Measurements from ENCODE around the gene BHLHE23. TPM values are rescaled to one million over a fixed set of nuclear protein-coding genes. Genes with fewer than 3 reads are reported as not detected.

Gene BHLHE23
- total RNA-seq, 1 donor from 2014 or later = not detected

DNA sequence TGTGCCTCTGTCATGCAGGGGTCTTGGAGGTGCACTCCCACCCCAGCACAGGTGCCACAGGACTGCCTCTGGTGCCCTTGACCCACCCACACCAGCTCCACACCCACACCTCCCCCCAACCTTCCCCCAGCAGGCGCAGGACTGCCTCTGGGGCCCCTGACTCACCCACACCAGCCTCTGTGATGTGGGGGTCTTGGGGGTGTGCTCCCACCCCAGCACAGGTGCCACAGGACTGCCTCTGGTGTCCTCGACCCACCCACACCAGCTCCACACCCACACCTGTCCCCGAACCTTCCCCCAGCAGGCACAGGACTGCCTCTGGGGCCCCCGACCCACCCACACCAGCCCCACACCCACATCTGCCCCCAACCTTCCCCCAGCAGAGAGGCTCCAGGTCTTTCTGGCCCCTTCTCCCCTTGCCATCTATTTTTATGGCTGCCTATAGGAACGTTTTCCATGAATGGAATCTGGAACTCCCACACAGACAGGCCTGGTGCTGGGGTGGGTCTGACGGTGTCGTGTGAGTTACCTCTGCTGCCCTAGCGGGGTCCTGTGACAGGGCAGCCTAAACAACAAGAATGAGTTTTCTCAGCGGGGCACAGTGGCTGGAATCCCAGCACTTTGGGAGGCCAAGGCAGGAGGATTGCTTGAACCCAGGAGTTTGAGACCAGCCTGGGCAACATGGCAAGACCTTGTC is 30.8 kb downstream of the BHLHE23 start:
- Histone ChIP-seq H3K27me3 (peaks cover 16% of the 10 kb centered on the region), H3K9me3 (no peaks in the 10 kb centered on the region), H3K36me3 (no peaks in the 10 kb centered on the region), H3K4me1 (peaks cover 12% of the 10 kb centered on the region), H3K27ac (no peak overlapping the region), H3K4me3 (no peak overlapping the region)
- DNase-seq (ENCODE audit: extremely low spot score in 2 of 2) = no peak
- intact Hi-C loops (cut with DNase I) = no loop called here
- TF ChIP-seq CTCF (IDR thresholded peaks at IDR 0.05) = no peak
- TF ChIP-seq POLR2AphosphoS5 (IDR thresholded peaks at IDR 0.05; ENCODE audit: insufficient read depth in 1 of 2, low read depth in 1 of 2) = no peak
- TF ChIP-seq POLR2A (IDR thresholded peaks at IDR 0.05) = no peak

DNA sequence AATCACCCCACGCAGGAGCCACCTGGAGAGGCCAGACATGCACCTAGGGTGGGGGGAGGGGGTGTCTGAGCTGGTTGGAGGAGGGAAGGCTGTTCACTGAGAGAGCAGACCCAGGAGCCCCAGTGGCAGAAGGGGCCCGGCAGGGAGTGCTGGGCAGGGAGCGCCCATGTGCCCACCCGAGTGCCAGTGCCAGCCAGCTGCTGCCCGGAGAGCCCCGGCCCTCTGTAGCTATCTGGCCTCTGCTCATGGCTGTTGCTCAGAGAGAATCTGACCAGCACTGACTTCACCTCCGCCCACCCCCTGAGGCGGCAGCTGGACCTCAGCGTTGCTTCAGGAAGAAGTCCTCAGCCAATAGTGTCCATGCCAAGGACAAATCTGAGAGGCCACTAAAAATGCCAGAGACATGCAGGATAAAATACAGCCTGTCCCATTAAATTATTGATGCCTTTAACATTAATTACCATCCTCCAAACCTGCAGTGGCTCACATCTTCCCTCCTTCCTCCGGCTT is 31.5 kb downstream of the BHLHE23 start:
- H3K4me3 ChIP-seq = no peak overlapping the region
- H3K36me3 ChIP-seq = no peaks in the 10 kb centered on the region
- peaks cover 12% of the 10 kb centered on the region for H3K4me1 ChIP-seq
- TF ChIP-seq POLR2AphosphoS5 (IDR thresholded peaks at IDR 0.05; ENCODE audit: insufficient read depth in 1 of 2, low read depth in 1 of 2) (no peak), POLR2A (IDR thresholded peaks at IDR 0.05) (no peak), CTCF (IDR thresholded peaks at IDR 0.05) (no peak)
- no peak overlapping the region for H3K27ac ChIP-seq
- intact Hi-C loops (cut with DNase I) = no loop called here
- H3K27me3 ChIP-seq = peaks cover 16% of the 10 kb centered on the region
- H3K9me3 ChIP-seq = no peaks in the 10 kb centered on the region
- DNase-seq (ENCODE audit: extremely low spot score in 2 of 2) = no peak

DNA sequence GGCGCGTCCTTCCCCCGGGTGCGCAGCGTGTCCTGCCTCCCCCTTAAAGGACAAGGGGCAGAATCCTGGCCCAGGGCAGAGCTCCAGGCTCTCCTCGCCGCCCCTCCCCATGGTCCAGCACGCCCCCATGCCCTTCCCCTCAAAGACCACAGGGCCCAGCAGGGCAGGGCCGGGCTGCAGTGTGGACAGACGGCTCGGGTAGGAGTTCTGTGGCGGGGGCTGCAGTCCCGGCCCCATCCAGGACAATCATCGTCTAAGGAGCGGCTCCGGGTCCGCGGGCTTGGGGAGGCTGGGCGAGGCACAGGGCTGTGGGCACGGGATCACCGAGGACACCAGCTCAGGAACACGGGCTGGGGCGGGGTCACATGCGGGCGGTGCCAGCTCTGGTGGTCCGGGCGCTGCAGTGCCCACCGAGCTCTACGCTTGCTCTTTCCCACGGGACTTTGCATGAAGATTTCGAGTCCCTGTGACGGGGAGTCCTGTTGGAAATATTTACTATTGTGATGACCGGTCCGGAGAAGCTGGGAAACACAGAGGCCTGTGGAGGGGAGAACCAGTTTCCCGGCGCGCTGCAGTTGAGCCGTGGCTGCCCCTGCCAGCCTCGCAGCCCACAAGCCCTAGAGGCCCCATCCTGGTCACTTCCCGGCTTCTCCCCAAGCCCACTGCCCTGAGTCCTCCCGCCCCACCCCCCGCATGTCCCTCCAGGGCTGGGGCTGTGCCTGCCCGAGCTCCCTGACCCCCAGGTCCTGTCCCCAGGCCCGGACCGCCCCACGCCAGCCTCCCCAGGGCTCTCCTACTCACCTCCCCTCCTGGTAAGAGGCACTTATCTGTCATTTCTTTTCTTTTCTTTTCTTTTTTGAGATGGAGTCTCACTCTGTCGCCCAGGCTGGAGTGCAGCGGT is 33.7 kb downstream of the BHLHE23 start:
- H3K9me3 ChIP-seq = no peaks in the 10 kb centered on the region
- DNase-seq (ENCODE audit: extremely low spot score in 2 of 2) = no peak
- no peak for TF ChIP-seq CTCF (IDR thresholded peaks at IDR 0.05)
- TF ChIP-seq POLR2A (IDR thresholded peaks at IDR 0.05) = no peak
- no peak for TF ChIP-seq POLR2AphosphoS5 (IDR thresholded peaks at IDR 0.05; ENCODE audit: insufficient read depth in 1 of 2, low read depth in 1 of 2)
- intact Hi-C loops (cut with DNase I) = no loop called here
- peaks cover 12% of the 10 kb centered on the region for H3K4me1 ChIP-seq
- H3K27me3 ChIP-seq = peaks cover 16% of the 10 kb centered on the region
- H3K4me3 ChIP-seq = peak overlapping the region; percentile 18 to 44
- no peaks in the 10 kb centered on the region for H3K36me3 ChIP-seq
- no peak overlapping the region for H3K27ac ChIP-seq

- DNase-seq (ENCODE audit: extremely low spot score in 2 of 2) = no peak
- H3K4me3 ChIP-seq = peak overlapping the region; percentile 18 to 44
- peaks cover 16% of the 10 kb centered on the region for H3K27me3 ChIP-seq
- intact Hi-C loops (cut with DNase I) = no loop called here
- H3K36me3 ChIP-seq = no peaks in the 10 kb centered on the region
- H3K27ac ChIP-seq = no peak overlapping the region
- H3K4me1 ChIP-seq = peaks cover 12% of the 10 kb centered on the region
- TF ChIP-seq CTCF (IDR thresholded peaks at IDR 0.05) = peak; percentile 79 to 85 (median 85)
- TF ChIP-seq POLR2A (IDR thresholded peaks at IDR 0.05) = no peak
- TF ChIP-seq POLR2AphosphoS5 (IDR thresholded peaks at IDR 0.05; ENCODE audit: insufficient read depth in 1 of 2, low read depth in 1 of 2) = no peak
- H3K9me3 ChIP-seq = no peaks in the 10 kb centered on the region
Observed at GRCh38 chr20:62971950-62972844, 34.6 kb downstream of the BHLHE23 start.

Data from vagina (tissue), 2 donors.